ENCODE results near the gene FZR1. TPM values are rescaled to one million over a fixed set of nuclear protein-coding genes. Genes with fewer than 3 reads are reported as not detected.
A peak's percentile ranks its signal among the peaks of the same experiment; 100 is the strongest.

Gene FZR1
- total and polyA plus RNA-seq, 2 experiments from 2014 or later, result 32.3 to 36.5 TPM

DNA sequence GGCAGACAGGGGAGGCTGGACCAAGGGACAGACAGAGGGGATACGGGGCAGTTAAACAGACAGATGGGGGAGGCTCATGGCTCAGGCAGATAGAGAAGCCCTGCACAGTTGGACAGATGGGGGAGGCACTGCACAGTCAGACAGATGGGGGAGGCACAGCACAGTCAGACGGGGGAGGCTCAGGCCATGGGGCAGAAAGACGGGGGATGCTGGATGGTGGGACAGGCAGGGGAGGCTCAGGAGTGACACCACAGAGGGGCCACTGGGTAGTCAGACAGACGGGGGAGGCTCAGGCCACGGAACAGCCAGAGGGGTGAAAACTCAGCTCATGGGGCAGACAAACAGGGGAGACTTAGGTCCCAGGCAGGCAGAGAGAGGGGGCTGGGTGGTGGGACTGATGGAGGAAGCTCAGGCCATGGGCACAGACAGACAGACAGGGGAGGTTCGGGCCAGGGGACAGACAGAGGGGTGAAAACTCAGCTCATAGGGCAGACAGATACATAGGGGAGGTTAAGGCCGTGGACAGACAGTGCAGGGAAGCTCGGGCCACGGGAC lies 50.4 kb downstream of the FZR1 start:
- Histone ChIP-seq H2AFZ (0 out of 2 replicates have a peak overlapping the region, but pooled peaks have one; percentile 99), H3F3A (ENCODE audit: insufficient read depth) (no peaks in the 10 kb centered on the region), H3K9ac (peak overlapping the region; percentile 80), H3K4me2 (ENCODE audit: unreplicated experiment) (peak overlapping the region; percentile 76), H3K79me2 (ENCODE audit: insufficient read depth) (peaks cover 53% of the 10 kb centered on the region), H3K9me3 (ENCODE audit: low read depth) (no peaks in the 10 kb centered on the region), H3K27me3 (replicated peaks; ENCODE audit: insufficient read depth) (no peaks in the 10 kb centered on the region), H3K36me3 (ENCODE audit: low read depth) (no peaks in the 10 kb centered on the region), H4K20me1 (ENCODE audit: insufficient read depth) (no peaks in the 10 kb centered on the region), H3K9me2 (ENCODE audit: insufficient read depth) (no peaks in the 10 kb centered on the region), H3K4me1 (ENCODE audit: insufficient read depth) (peaks cover 13% of the 10 kb centered on the region; the same call in 1 of the 2 replicates), H3K27ac (no peak overlapping the region), H3K4me3 (peak overlapping the region; percentile 85)
- 17 to 31% methylated on average over 7 to 9 of the region's 9 CpGs for WGBS, 2 experiments (ENCODE audit: low coverage in 1 of 2, low lambda C conversion rate in 2 of 2, missing lambda C conversion rate in 2 of 2)
- no peak for TF ChIP-seq EZH2phosphoT487 (IDR thresholded peaks at IDR 0.05; ENCODE audit: insufficient read depth, low read depth)
- TF ChIP-seq EZH2 (IDR thresholded peaks at IDR 0.05; ENCODE audit: insufficient read depth, poor library complexity, severe bottlenecking), result no peak
- no peak for DNase-seq
- in situ Hi-C loops (cut with MboI), result no loop called here

DNA sequence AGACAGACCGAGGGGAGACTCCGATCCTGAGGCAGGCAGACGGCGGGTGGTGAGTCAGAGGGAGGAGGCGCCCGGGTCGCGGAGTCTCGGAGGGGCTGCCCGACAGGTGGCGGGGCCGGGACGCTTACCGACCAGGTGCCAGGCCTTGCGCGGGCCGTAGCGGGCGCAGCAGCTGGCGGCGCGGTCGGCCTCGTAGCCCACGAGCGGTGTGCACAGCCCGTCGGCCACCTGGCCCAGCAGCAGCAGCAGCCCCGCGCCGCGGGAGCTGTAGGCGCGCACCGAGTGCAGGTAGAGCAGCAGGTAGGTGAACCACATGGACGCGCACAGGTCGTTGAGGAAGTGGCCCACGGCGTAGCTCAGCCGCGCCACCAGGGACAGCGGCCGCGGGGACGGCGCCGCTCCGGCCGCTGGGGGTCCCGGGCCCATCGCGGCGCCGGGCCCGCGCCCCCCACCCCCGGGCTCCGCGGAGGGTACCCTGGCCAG lies 50.9 kb downstream of the FZR1 start:
- Histone ChIP-seq H3K27me3 (replicated peaks; ENCODE audit: insufficient read depth) (no peaks in the 10 kb centered on the region), H3K79me2 (ENCODE audit: insufficient read depth) (peaks cover 48% of the 10 kb centered on the region), H3F3A (ENCODE audit: insufficient read depth) (no peaks in the 10 kb centered on the region), H3K27ac (no peak overlapping the region), H4K20me1 (ENCODE audit: insufficient read depth) (no peaks in the 10 kb centered on the region), H3K4me3 (peak overlapping the region; percentile 85), H2AFZ (peak overlapping the region; percentile 99), H3K9ac (peak overlapping the region; percentile 80), H3K9me2 (ENCODE audit: insufficient read depth) (no peaks in the 10 kb centered on the region), H3K9me3 (ENCODE audit: low read depth) (no peaks in the 10 kb centered on the region), H3K4me2 (ENCODE audit: unreplicated experiment) (peak overlapping the region; percentile 76), H3K4me1 (ENCODE audit: insufficient read depth) (peaks cover 13% of the 10 kb centered on the region; the same call in 1 of the 2 replicates), H3K36me3 (ENCODE audit: low read depth) (no peaks in the 10 kb centered on the region)
- peak; percentile 72 for DNase-seq
- 0 to 1% methylated on average over 43 to 50 of the region's 60 CpGs for WGBS, 2 experiments (ENCODE audit: low coverage in 1 of 2, low lambda C conversion rate in 2 of 2, missing lambda C conversion rate in 2 of 2)
- in situ Hi-C loops (cut with MboI), result no loop called here
- no peak for TF ChIP-seq EZH2 (IDR thresholded peaks at IDR 0.05; ENCODE audit: insufficient read depth, poor library complexity, severe bottlenecking)
- no peak for TF ChIP-seq EZH2phosphoT487 (IDR thresholded peaks at IDR 0.05; ENCODE audit: insufficient read depth, low read depth)

DNA sequence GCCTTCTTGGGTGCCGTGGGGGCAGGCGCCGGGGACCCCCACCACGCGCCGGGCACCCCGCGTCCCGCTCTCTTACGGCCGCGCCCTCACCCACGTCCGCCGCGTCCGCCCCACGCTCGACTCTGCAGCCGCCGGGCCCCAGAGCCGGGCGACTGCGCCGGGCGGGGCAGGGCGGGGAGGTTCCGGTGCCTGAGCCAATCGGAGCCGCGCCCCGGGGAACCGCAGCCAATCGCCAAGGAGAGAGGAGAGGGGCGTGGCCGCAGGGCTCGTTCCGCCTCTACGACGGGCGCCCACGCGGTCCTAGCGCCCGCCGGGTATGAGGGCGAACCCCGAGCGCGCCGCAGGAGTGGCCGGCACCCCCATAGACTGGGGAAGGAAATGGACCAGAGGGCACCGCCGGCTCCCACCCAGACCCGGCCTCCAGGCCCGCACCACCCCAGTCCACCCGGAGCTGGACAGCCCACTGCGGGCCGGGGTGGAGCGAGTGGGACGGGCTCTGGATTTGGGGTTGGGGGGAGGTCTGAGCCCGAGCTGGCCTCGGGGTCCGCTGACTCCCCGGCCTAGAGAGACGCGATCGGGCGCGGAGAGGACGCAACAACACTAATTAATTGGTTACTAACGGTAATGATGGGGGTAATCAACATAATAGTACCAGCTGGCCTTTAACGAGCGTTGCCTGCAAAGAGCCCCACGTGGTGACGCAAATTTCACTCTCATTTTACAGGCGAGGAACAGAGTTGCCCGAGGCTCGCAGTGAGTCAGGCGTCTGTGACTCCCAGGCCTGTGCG lies 51.5 kb downstream of the FZR1 start, which contains the start of gene MFSD12:
MFSD12 (minus strand) TSS at position 126 of the 788 bp plus-strand sequence. CDS start 183 bp downstream, outside the sequence.
- H3K4me3 ChIP-seq, result peak within 1 kb of the TSS; percentile 85
- no peaks in the 10 kb centered on the region for H4K20me1 ChIP-seq (ENCODE audit: insufficient read depth)
- in situ Hi-C loops (cut with MboI), result no loop called here
- no peaks in the 10 kb centered on the region for H3K9me3 ChIP-seq (ENCODE audit: low read depth)
- H3K27ac ChIP-seq, result peak within 1 kb of the TSS; percentile 79
- H3K4me1 ChIP-seq (ENCODE audit: insufficient read depth), result peaks cover 13% of the 10 kb centered on the region; the same call in 1 of the 2 replicates
- no peaks in the 10 kb centered on the region for H3K36me3 ChIP-seq (ENCODE audit: low read depth)
- H3K4me2 ChIP-seq (ENCODE audit: unreplicated experiment), result peak within 1 kb of the TSS; percentile 94
- no peaks in the 10 kb centered on the region for H3F3A ChIP-seq (ENCODE audit: insufficient read depth)
- TF ChIP-seq EZH2 (IDR thresholded peaks at IDR 0.05; ENCODE audit: insufficient read depth, poor library complexity, severe bottlenecking) (no peak), EZH2phosphoT487 (IDR thresholded peaks at IDR 0.05; ENCODE audit: insufficient read depth, low read depth) (no peak)
- peak within 1 kb of the TSS; percentile 80 for H3K9ac ChIP-seq
- no peaks in the 10 kb centered on the region for H3K27me3 ChIP-seq (replicated peaks; ENCODE audit: insufficient read depth)
- peaks cover 43% of the 10 kb centered on the region for H3K79me2 ChIP-seq (ENCODE audit: insufficient read depth)
- no peaks in the 10 kb centered on the region for H3K9me2 ChIP-seq (ENCODE audit: insufficient read depth)
- 1% methylated on average over 37 to 69 of the region's 81 CpGs for WGBS, 2 experiments (ENCODE audit: low coverage in 1 of 2, low lambda C conversion rate in 2 of 2, missing lambda C conversion rate in 2 of 2)
- peak; percentile 99 for DNase-seq
- H2AFZ ChIP-seq, result peak within 1 kb of the TSS; percentile 99

DNA sequence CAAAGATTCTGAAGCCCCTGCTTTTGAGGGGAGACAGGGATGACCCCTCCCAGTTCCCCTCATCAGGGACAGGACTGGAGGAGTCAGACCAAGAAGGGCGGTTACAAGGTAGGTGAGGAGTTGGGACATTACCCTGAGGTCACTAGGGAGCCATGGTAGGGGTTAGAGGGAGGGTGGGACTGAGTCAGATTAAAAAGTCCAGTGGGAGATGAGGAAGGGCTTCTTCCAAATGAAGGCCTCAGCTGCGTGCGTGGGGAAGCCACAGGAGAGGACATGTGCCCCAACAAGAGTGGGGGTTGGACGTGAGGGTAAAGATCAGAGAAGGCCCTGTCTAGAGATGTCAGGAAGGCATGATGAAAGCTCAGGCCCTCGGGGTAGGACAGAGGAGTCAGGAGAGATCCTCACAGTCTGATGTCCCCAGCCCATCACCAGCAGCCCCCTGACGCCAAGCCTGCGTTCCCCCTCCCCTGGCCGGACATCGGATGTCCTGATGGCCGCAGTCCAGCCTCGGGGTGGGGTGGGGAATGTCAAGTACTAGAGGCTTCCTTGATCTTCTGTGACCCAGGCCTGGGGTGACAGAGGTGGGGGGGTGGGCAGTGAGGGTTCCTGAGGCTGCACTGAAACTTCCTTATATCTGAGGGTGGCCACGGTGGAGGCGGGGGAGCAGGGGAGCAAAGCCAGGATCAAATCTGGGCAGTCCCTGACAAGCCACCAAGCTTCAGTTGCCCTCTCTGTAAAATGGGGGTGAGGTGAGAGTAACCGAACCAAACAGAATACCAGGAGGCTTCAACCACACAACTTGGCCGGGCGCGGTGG lies 57.8 kb downstream of the FZR1 start:
- Histone ChIP-seq H3K27me3 (replicated peaks; ENCODE audit: insufficient read depth) (no peaks in the 10 kb centered on the region), H3K4me1 (ENCODE audit: insufficient read depth) (no peaks in the 10 kb centered on the region), H3K9ac (no peak overlapping the region), H3K36me3 (ENCODE audit: low read depth) (no peaks in the 10 kb centered on the region), H4K20me1 (ENCODE audit: insufficient read depth) (no peaks in the 10 kb centered on the region), H2AFZ (no peak overlapping the region), H3K4me2 (ENCODE audit: unreplicated experiment) (no peak overlapping the region), H3K79me2 (ENCODE audit: insufficient read depth) (no peaks in the 10 kb centered on the region), H3K9me3 (ENCODE audit: low read depth) (no peaks in the 10 kb centered on the region), H3K4me3 (no peak overlapping the region), H3F3A (ENCODE audit: insufficient read depth) (no peaks in the 10 kb centered on the region), H3K27ac (no peak overlapping the region), H3K9me2 (ENCODE audit: insufficient read depth) (no peaks in the 10 kb centered on the region)
- 89 to 96% methylated on average over 16 to 17 of the region's 17 CpGs for WGBS, 2 experiments (ENCODE audit: low coverage in 1 of 2, low lambda C conversion rate in 2 of 2, missing lambda C conversion rate in 2 of 2)
- no peak for DNase-seq
- TF ChIP-seq EZH2 (IDR thresholded peaks at IDR 0.05; ENCODE audit: insufficient read depth, poor library complexity, severe bottlenecking) (no peak), EZH2phosphoT487 (IDR thresholded peaks at IDR 0.05; ENCODE audit: insufficient read depth, low read depth) (no peak)
- in situ Hi-C loops (cut with MboI), result no loop called here
